GM18498 (cell line): ENCODE data around the gene IGFBP2.
"Not testable (repeated sequence)": the region's sequence is repeated elsewhere in the genome, so short reads cannot be mapped to it uniquely, and the experiment has no call there.

Experiments used
- ATAC-seq: cut with Tn5 transposase; IDR thresholded peaks from one replicate; pipeline ENCODE4 v1.9.1; 2021; ENCODE audit warnings: mild to moderate bottlenecking, moderate library complexity; ENCODE audit not compliant: unreplicated experiment

Gene IGFBP2

GRCh38 chr2:216632952-216633615, at the start of gene IGFBP2:
TSS of gene IGFBP2 (plus strand) at chr2:216633420. CDS start at chr2:216633524, 104 bp downstream.
- ATAC-seq: no peak

- no peak for ATAC-seq
Measured at GRCh38 chr2:216583606-216584005, 49.6 kb upstream of the IGFBP2 start.

GRCh38 chr2:216584112-216584511, 49.1 kb upstream of the IGFBP2 start:
- ATAC-seq: no peak

- no peak for ATAC-seq
Measured at GRCh38 chr2:216585441-216585840, 47.8 kb upstream of the IGFBP2 start.

GRCh38 chr2:216588861-216589710, 44.1 kb upstream of the IGFBP2 start:
- no peak for ATAC-seq

GRCh38 chr2:216589791-216590190, 43.4 kb upstream of the IGFBP2 start:
- no peak for ATAC-seq

- no peak for ATAC-seq
Measured at GRCh38 chr2:216590780-216591179, 42.4 kb upstream of the IGFBP2 start.

- no peak for ATAC-seq
Measured at GRCh38 chr2:216591480-216591879, 41.7 kb upstream of the IGFBP2 start.

GRCh38 chr2:216594081-216594480, 39.1 kb upstream of the IGFBP2 start:
- ATAC-seq: no peak

GRCh38 chr2:216596236-216596979, 36.8 kb upstream of the IGFBP2 start:
- no peak for ATAC-seq

- ATAC-seq: no peak
Measured at GRCh38 chr2:216596980-216597509, 36.2 kb upstream of the IGFBP2 start.

GRCh38 chr2:216597825-216598224, 35.4 kb upstream of the IGFBP2 start:
- not testable (repeated sequence) for ATAC-seq

GRCh38 chr2:216601632-216602409, 31.4 kb upstream of the IGFBP2 start:
- no peak for ATAC-seq

GRCh38 chr2:216603010-216603883, 30.0 kb upstream of the IGFBP2 start:
- no peak for ATAC-seq

GRCh38 chr2:216603884-216604245, 29.4 kb upstream of the IGFBP2 start:
- ATAC-seq: no peak

- no peak for ATAC-seq
Measured at GRCh38 chr2:216604458-216604857, 28.8 kb upstream of the IGFBP2 start.

- ATAC-seq: peak; percentile 88
Measured at GRCh38 chr2:216606551-216607276, 26.5 kb upstream of the IGFBP2 start.

GRCh38 chr2:216607277-216607560, 26.0 kb upstream of the IGFBP2 start:
- ATAC-seq: no peak

- no peak for ATAC-seq
Measured at GRCh38 chr2:216608525-216608924, 24.7 kb upstream of the IGFBP2 start.
